Measurements from ENCODE around the gene OLIG1.

OLIG1 gene

GRCh38 chr21:33075596-33076195, 5.8 kb downstream of the OLIG1 start:
- no peak for DNase-seq (ENCODE audit: low read depth)
- TF ChIP-seq CTCF (IDR thresholded peaks at IDR 0.05; ENCODE audit: control insufficient read depth, extremely low read depth, insufficient read depth): no peak
- no peak overlapping the region for H3K4me3 ChIP-seq (ENCODE audit: low read depth, low read length)

GRCh38 chr21:33076600-33077329, 6.8 kb downstream of the OLIG1 start:
- DNase-seq (ENCODE audit: low read depth): no peak
- TF ChIP-seq CTCF (IDR thresholded peaks at IDR 0.05; ENCODE audit: control insufficient read depth, extremely low read depth, insufficient read depth): no peak
- no peak overlapping the region for H3K4me3 ChIP-seq (ENCODE audit: low read depth, low read length)

GRCh38 chr21:33078907-33079582, 9.1 kb downstream of the OLIG1 start:
- TF ChIP-seq CTCF (IDR thresholded peaks at IDR 0.05; ENCODE audit: control insufficient read depth, extremely low read depth, insufficient read depth): no peak
- no peak overlapping the region for H3K4me3 ChIP-seq (ENCODE audit: low read depth, low read length)
- DNase-seq (ENCODE audit: low read depth): no peak

- TF ChIP-seq CTCF (IDR thresholded peaks at IDR 0.05; ENCODE audit: control insufficient read depth, extremely low read depth, insufficient read depth): no peak
- no peak overlapping the region for H3K4me3 ChIP-seq (ENCODE audit: low read depth, low read length)
- no peak for DNase-seq (ENCODE audit: low read depth)
Measured at GRCh38 chr21:33080376-33080775, 10.4 kb downstream of the OLIG1 start.

GRCh38 chr21:33080776-33081175, 10.8 kb downstream of the OLIG1 start:
- no peak overlapping the region for H3K4me3 ChIP-seq (ENCODE audit: low read depth, low read length)
- no peak for TF ChIP-seq CTCF (IDR thresholded peaks at IDR 0.05; ENCODE audit: control insufficient read depth, extremely low read depth, insufficient read depth)
- no peak for DNase-seq (ENCODE audit: low read depth)

- no peak for DNase-seq (ENCODE audit: low read depth)
- no peak overlapping the region for H3K4me3 ChIP-seq (ENCODE audit: low read depth, low read length)
- no peak for TF ChIP-seq CTCF (IDR thresholded peaks at IDR 0.05; ENCODE audit: control insufficient read depth, extremely low read depth, insufficient read depth)
Measured at GRCh38 chr21:33088384-33088783, 18.4 kb downstream of the OLIG1 start.

Measured in LNCaP clone FGC (cell line).